GM12872 (cell line): ENCODE data around the gene HCFC1R1.

Experiments
- TF ChIP-seq, protein P1 (sequence below): IDR thresholded peaks from 3 replicates; pipeline ENCODE4 v1.5.1; 2011; ENCODE audit warnings: low read depth, mild to moderate bottlenecking, low read length, moderate library complexity; ENCODE audit not compliant: insufficient read depth

Gene HCFC1R1, protein sequence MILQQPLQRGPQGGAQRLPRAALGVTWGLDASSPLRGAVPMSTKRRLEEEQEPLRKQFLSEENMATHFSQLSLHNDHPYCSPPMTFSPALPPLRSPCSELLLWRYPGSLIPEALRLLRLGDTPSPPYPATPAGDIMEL

GRCh38 chr16:3023669-3024478 is at the start of gene HCFC1R1, which contains the start of gene THOC6:
TSS of gene HCFC1R1 (minus strand) at chr16:3023942. CDS start at chr16:3023941, 1 bp downstream.
TSS of gene THOC6 (plus strand) at chr16:3024035. CDS start at chr16:3024327, 292 bp downstream.
- TF ChIP-seq, protein P1, sequence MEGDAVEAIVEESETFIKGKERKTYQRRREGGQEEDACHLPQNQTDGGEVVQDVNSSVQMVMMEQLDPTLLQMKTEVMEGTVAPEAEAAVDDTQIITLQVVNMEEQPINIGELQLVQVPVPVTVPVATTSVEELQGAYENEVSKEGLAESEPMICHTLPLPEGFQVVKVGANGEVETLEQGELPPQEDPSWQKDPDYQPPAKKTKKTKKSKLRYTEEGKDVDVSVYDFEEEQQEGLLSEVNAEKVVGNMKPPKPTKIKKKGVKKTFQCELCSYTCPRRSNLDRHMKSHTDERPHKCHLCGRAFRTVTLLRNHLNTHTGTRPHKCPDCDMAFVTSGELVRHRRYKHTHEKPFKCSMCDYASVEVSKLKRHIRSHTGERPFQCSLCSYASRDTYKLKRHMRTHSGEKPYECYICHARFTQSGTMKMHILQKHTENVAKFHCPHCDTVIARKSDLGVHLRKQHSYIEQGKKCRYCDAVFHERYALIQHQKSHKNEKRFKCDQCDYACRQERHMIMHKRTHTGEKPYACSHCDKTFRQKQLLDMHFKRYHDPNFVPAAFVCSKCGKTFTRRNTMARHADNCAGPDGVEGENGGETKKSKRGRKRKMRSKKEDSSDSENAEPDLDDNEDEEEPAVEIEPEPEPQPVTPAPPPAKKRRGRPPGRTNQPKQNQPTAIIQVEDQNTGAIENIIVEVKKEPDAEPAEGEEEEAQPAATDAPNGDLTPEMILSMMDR = no peak

DNA sequence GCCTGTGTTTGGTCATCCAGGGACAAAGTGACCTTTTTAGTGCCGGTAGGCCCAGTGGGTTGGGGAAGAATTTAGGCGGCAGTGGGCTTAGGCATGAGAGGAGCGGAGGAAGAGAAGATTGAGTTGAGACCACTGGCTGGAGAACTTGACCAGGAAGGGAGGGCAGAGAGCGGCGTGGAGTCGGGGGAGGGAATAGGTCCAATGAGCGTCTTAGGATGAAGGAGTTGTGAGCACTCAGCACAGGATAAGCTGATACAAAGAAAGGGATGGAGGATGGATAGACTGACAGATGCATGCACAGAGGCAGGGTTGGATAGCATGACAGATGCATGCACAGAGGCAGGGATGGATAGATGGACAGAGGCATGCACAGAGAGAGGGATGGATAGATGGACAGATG is 49.7 kb upstream of the HCFC1R1 start:
- TF ChIP-seq, protein P1 = no peak

- TF ChIP-seq, protein P1 = no peak
Measured at GRCh38 chr16:3071655-3072054, 47.9 kb upstream of the HCFC1R1 start.

- TF ChIP-seq, protein P1 = no peak
Measured at GRCh38 chr16:3070608-3071111, 46.9 kb upstream of the HCFC1R1 start.

GRCh38 chr16:3068487-3068886 is 44.7 kb upstream of the HCFC1R1 start:
- TF ChIP-seq, protein P1 = no peak

- TF ChIP-seq, protein P1 = no peak
Measured at GRCh38 chr16:3066440-3066748, 42.7 kb upstream of the HCFC1R1 start.

DNA sequence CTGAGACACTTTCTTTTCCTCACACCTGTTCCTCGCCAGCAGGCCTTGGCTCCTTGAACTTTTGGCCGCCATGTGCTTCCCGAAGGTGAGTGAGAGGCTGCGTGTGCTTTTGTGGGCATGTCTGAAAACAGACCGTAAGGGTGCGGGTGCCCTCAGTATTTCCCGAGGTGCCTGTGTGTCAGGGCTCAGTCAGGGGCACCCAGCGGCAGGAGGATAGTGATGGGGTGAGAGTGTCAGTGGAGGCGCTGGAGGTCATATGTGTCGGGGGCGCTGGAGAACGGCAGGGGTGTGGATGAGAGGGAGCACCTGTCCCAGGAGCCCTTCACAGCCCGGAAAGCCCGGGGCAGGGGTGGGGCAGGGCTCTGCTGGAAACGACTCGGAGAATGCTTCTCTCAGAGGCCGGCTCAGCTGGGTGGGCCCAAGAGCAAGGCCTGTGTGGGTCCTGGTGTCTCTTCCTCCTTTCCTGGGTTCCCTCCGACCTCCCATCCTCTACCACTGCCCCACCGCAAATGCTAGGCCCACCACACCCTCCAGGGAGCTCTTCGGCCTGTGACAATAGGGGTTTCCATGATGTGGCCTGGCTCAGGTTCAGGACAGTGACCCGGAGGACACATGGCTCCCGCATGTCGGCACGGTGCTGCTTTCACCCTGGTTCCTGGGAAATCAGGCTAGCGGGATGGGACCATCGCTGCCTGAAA is 42.1 kb upstream of the HCFC1R1 start:
- TF ChIP-seq, protein P1 = no peak
